GM12874 (cell line): ENCODE data around the gene AADAT.

Source experiments
- CTCF ChIP-seq: IDR thresholded peaks from 2 replicates; pipeline ENCODE4 v1.5.1; 2011; ENCODE audit warnings: low read depth, mild to moderate bottlenecking, control low read depth, low read length, moderate library complexity; ENCODE audit not compliant: insufficient read depth

AADAT gene

GRCh38 chr4:170102426-170102825 lies 12.7 kb upstream of the AADAT start:
- TF ChIP-seq CTCF: no peak

GRCh38 chr4:170097681-170098080 lies 7.9 kb upstream of the AADAT start:
- TF ChIP-seq CTCF: no peak

GRCh38 chr4:170093973-170094535 lies 4.3 kb upstream of the AADAT start:
- TF ChIP-seq CTCF: no peak

- no peak for TF ChIP-seq CTCF
Observed at GRCh38 chr4:170091069-170091696, 1.4 kb upstream of the AADAT start.

- no peak for TF ChIP-seq CTCF
Observed at GRCh38 chr4:170090352-170091052, 746 bp upstream of the AADAT start.

- TF ChIP-seq CTCF: no peak
Observed at GRCh38 chr4:170089274-170089667, 485 bp downstream of the AADAT start.

- TF ChIP-seq CTCF: no peak
Observed at GRCh38 chr4:170088716-170089115, 1.0 kb downstream of the AADAT start.
